Measurements from ENCODE around the gene CACNA1S. TPM values are rescaled to one million over a fixed set of nuclear protein-coding genes. Genes with fewer than 3 reads are reported as not detected.

The CACNA1S gene
- total and polyA plus RNA-seq, 2 of the 4 experiments (the other 2 are of a cell fraction): not detected

GRCh38 chr1:201021630-201022492, 90.4 kb downstream of the CACNA1S start:
- BruUV-seq (replicated peaks): no TSS peak
- no peak for TF ChIP-seq BHLHE40 (IDR thresholded peaks at IDR 0.05; ENCODE audit: low read depth, low read length)
- TF ChIP-seq ELK1 (IDR thresholded peaks at IDR 0.05; ENCODE audit: borderline replicate concordance, low read depth, low read length): no peak
- no peak for TF ChIP-seq MAZ (IDR thresholded peaks at IDR 0.05; ENCODE audit: borderline replicate concordance, low read depth, low read length)
- no peak for TF ChIP-seq FOS (IDR thresholded peaks at IDR 0.05; ENCODE audit: low read depth, low read length)
- TF ChIP-seq CTCF (conservative IDR thresholded peaks at IDR 0.05; ENCODE audit: low read depth, low read length): no peak
- no peak for TF ChIP-seq MAFK (IDR thresholded peaks at IDR 0.05; ENCODE audit: low read depth, low read length)
- no peak for TF ChIP-seq SMC3 (IDR thresholded peaks at IDR 0.05; ENCODE audit: low read depth, low read length)
- no peak for TF ChIP-seq POLR2A (IDR thresholded peaks at IDR 0.05; ENCODE audit: low read depth, low read length)
- TF ChIP-seq RCOR1 (IDR thresholded peaks at IDR 0.05; ENCODE audit: insufficient replicate concordance, low read length): no peak
- no peak for TF ChIP-seq RAD21 (IDR thresholded peaks at IDR 0.05; ENCODE audit: low read length)
- no peak for TF ChIP-seq NFE2L2 (IDR thresholded peaks at IDR 0.05; ENCODE audit: low read depth, low read length)
- no peak for TF ChIP-seq USF2 (IDR thresholded peaks at IDR 0.05; ENCODE audit: low read depth, low read length)
- TF ChIP-seq RFX5 (IDR thresholded peaks at IDR 0.05; ENCODE audit: low read depth, low read length): no peak
- TF ChIP-seq MXI1 (IDR thresholded peaks at IDR 0.05; ENCODE audit: borderline replicate concordance, low read depth, low read length): no peak

More at GRCh38 chr1:201021630-201022492, 90.4 kb downstream of the CACNA1S start:
- H3K18ac ChIP-seq (ENCODE audit: low read depth, low read length): no peak overlapping the region
- H3K27me3 ChIP-seq (ENCODE audit: control insufficient read depth, insufficient read depth, low read length): peaks cover 16% of the 10 kb centered on the region
- no peak overlapping the region for H3K4me2 ChIP-seq (ENCODE audit: low read depth, low read length)
- no peak overlapping the region for H2AK9ac ChIP-seq (replicated peaks; ENCODE audit: low read depth, low read length, poor library complexity)
- no peak for ATAC-seq (ENCODE audit: low read depth)
- H3K9me3 ChIP-seq (ENCODE audit: control insufficient read depth, insufficient read depth, low read length): no peaks in the 10 kb centered on the region
- no peaks in the 10 kb centered on the region for H3K36me3 ChIP-seq (ENCODE audit: control insufficient read depth, insufficient read depth, low read length)
- no peak overlapping the region for H3K56ac ChIP-seq (ENCODE audit: extremely low read depth, insufficient read depth, low read length)
- 83% methylated on average over 1 of the region's 7 CpGs; no CpG with 5 or more reads in 1 of the 2 experiments for WGBS, 2 experiments (ENCODE audit: extremely low coverage in 2 of 2, insufficient read length in 1 of 2)
- H4K8ac ChIP-seq (ENCODE audit: low read depth in 2 of 2, low read length in 2 of 2): no peak overlapping the region
- in situ Hi-C loops (cut with MboI; ENCODE audit: low sequenced_read_pairs): no loop called here
- intact Hi-C loops (cut with micrococcal nuclease): loop anchor here (10.0 kb wide), 1 partner anchor 137 kb away; no protein-coding TSS in a partner anchor
- H3K4me1 ChIP-seq (ENCODE audit: control insufficient read depth, insufficient read depth, low read length): peaks cover 5% of the 10 kb centered on the region
- H2BK5ac ChIP-seq (ENCODE audit: low read depth, low read length, poor library complexity, severe bottlenecking): no peak overlapping the region
- no peak overlapping the region for H3K27ac ChIP-seq (ENCODE audit: insufficient read depth, low read length)
- H2BK20ac ChIP-seq (ENCODE audit: low read depth, low read length): no peak overlapping the region
- no peak overlapping the region for H3K4me3 ChIP-seq (ENCODE audit: insufficient read depth, low read depth, low read length)
- no peak overlapping the region for H2BK15ac ChIP-seq (ENCODE audit: low read depth, low read length)
- peaks cover under 1% of the 10 kb centered on the region; the same call in 1 of the 2 replicates for H4K20me1 ChIP-seq (ENCODE audit: insufficient read depth, low read length)
- no peak overlapping the region for H4K91ac ChIP-seq (ENCODE audit: insufficient read depth, low read depth, low read length)
- no peak overlapping the region for H3K14ac ChIP-seq (replicated peaks; ENCODE audit: low read depth, low read length)
- no peak overlapping the region for H2AFZ ChIP-seq (replicated peaks; ENCODE audit: low read length, poor library complexity)
- POLR2A ChIA-PET (ENCODE audit: unreplicated experiment): no interaction called here
- CTCF ChIA-PET: interaction anchor here (0.7 kb wide), 2 partner anchors 25 to 1599 kb away, joined by 3 read pairs; no protein-coding TSS in a partner anchor
- no peak overlapping the region for H4K5ac ChIP-seq (ENCODE audit: low read depth, low read length)
- H3K23ac ChIP-seq (ENCODE audit: low read depth, low read length): peak overlapping the region; percentile 24; the same call in 1 of the 2 replicates
- H3K9ac ChIP-seq (ENCODE audit: low read depth, low read length): no peak overlapping the region
- H3K79me1 ChIP-seq (ENCODE audit: low read depth in 1 of 2, low read length in 2 of 2): no peaks in the 10 kb centered on the region
- dilution Hi-C loops (cut with HindIII; ENCODE audit: low sequenced_read_pairs, unreplicated experiment): no loop called here
- H2AK5ac ChIP-seq (ENCODE audit: low read depth, low read length): no peak overlapping the region
- no peak overlapping the region for H2BK120ac ChIP-seq (ENCODE audit: low read depth, low read length)
- H3K4ac ChIP-seq (ENCODE audit: low read depth, low read length): no peak overlapping the region
- H3K9me1 ChIP-seq (ENCODE audit: insufficient read depth, low read length): peaks cover 3% of the 10 kb centered on the region; the same call in 1 of the 2 replicates
- DNase-seq: no peak

All from IMR-90 (cell line).